GM12865 (cell line): ENCODE results near the gene ZNF148.
A peak's percentile ranks its signal among the peaks of the same experiment; 100 is the strongest.

Experiments
- DNase-seq: peaks from one replicate; pipeline ENCODE4 v3.0.0; 2010; ENCODE audit warnings: low read depth
- H3K4me3 ChIP-seq: 2 replicates; pipeline ENCODE4 v1.5.1; 2011; ENCODE audit warnings: mild to moderate bottlenecking, low read depth, low read length, control low read depth
- TF ChIP-seq, protein P1 (sequence below): IDR thresholded peaks from 2 replicates; pipeline ENCODE4 v1.5.1; 2011; ENCODE audit warnings: low read length, control low read depth, low read depth, inconsistent platforms; ENCODE audit not compliant: insufficient read depth; ENCODE audit errors: missing control alignments

ZNF148 gene

GRCh38 chr3:125357837-125358236 is 17.3 kb downstream of the ZNF148 start:
- H3K4me3 ChIP-seq = peak overlapping the region; percentile 64
- DNase-seq = no peak
- TF ChIP-seq, protein P1, sequence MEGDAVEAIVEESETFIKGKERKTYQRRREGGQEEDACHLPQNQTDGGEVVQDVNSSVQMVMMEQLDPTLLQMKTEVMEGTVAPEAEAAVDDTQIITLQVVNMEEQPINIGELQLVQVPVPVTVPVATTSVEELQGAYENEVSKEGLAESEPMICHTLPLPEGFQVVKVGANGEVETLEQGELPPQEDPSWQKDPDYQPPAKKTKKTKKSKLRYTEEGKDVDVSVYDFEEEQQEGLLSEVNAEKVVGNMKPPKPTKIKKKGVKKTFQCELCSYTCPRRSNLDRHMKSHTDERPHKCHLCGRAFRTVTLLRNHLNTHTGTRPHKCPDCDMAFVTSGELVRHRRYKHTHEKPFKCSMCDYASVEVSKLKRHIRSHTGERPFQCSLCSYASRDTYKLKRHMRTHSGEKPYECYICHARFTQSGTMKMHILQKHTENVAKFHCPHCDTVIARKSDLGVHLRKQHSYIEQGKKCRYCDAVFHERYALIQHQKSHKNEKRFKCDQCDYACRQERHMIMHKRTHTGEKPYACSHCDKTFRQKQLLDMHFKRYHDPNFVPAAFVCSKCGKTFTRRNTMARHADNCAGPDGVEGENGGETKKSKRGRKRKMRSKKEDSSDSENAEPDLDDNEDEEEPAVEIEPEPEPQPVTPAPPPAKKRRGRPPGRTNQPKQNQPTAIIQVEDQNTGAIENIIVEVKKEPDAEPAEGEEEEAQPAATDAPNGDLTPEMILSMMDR = no peak

- DNase-seq = peak; percentile 54
- peak overlapping the region; percentile 64 for H3K4me3 ChIP-seq
- TF ChIP-seq, protein P1 = no peak
These were observed 18.0 kb downstream of the ZNF148 start for GRCh38 chr3:125357032-125357658.

GRCh38 chr3:125356140-125357026 is 18.7 kb downstream of the ZNF148 start:
- H3K4me3 ChIP-seq = peak overlapping the region; percentile 64
- TF ChIP-seq, protein P1 = no peak
- DNase-seq = no peak

GRCh38 chr3:125353659-125354058 is 21.5 kb downstream of the ZNF148 start:
- no peak for DNase-seq
- H3K4me3 ChIP-seq = no peak overlapping the region
- TF ChIP-seq, protein P1 = no peak

DNA sequence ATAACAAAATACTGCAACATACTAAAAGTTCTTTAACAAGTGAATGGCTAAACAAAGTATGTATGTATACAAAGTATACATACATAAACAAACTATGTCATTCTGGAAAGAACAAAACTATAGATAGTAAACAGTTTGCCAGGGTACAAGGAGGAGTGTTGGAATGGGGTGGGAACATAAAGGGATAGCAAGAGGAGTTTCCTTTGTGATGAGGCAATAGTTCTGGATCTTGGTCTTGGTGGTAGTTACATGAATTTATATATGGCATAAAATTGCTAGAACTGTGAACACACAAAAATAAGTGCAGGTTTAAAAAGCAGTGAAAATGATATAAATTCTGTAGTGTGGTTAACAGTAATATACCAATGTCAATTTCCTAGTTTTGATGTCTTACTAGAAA is 22.0 kb downstream of the ZNF148 start:
- DNase-seq = no peak
- TF ChIP-seq, protein P1 = no peak

DNA sequence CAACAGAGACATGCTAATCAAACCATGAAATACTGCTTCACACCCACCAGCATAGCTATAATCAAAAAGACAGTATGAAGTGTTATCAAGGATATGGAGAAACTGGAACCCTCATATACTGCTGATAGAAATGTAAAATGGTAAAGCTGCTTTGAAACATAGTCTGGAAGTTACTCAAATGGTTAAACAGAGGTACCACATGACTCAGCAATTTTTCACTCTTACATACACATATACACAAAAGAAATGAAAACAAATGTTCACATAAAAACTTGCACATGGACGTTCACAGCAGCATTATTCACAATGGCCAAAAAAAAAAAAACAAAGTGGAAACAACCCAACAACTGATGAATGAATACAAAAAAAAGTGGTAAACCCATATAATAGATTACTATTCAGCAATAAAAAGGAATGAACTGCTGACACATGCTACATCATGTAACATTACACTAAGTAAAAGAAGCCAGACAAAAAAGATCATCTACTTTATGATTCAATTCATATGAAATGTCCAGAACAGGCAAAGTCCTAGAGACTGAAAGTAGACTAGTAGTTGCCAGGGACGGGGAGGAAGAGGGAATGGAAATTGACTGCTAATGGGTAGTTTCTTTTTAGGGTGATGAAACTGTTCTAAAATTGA is 23.2 kb downstream of the ZNF148 start:
- H3K4me3 ChIP-seq = no peak overlapping the region; the same call in 1 of the 2 replicates
- TF ChIP-seq, protein P1 = no peak
- DNase-seq = peak; percentile 56

More for the DNA sequence above, 22.0 kb downstream of the ZNF148 start:
- H3K4me3 ChIP-seq = no peak overlapping the region
